HG02678 (cell line): ENCODE data around the gene MRPS21.
A peak's percentile ranks its signal among the peaks of the same experiment; 100 is the strongest.
"Not testable (repeated sequence)": the region's sequence is repeated elsewhere in the genome, so short reads cannot be mapped to it uniquely, and the experiment has no call there.

ENCODE experiments used
- ATAC-seq: cut with Tn5 transposase; IDR thresholded peaks from one replicate; pipeline ENCODE4 v1.9.1; 2021; ENCODE audit warnings: mild to moderate bottlenecking, moderate library complexity; ENCODE audit not compliant: unreplicated experiment

The MRPS21 gene

DNA sequence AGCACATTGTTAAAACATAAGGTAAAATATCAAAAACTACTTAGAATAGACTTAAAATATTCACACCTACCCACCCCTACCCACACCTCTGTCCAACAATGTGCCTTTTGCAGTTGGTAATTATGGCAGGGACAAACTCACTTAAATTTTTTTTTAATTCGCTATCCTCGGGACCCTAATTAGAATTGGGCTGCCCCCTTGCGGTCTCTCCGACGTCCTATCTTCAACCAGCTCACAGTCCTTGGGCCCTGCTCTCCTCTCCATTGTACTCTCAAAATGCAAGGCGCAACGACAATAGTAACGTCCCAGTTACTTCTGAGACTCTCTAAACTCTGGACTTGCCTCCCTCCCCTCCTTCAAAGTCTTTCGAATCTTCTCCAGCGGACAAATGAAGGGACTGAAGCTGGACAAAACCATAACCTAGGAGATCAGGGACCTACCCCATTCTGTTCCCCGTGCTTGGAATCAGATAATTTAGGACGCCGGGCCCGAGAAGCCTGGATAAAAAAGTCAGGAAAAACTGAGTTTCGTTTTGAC is 12.4 kb upstream of the MRPS21 start:
- no peak for ATAC-seq

DNA sequence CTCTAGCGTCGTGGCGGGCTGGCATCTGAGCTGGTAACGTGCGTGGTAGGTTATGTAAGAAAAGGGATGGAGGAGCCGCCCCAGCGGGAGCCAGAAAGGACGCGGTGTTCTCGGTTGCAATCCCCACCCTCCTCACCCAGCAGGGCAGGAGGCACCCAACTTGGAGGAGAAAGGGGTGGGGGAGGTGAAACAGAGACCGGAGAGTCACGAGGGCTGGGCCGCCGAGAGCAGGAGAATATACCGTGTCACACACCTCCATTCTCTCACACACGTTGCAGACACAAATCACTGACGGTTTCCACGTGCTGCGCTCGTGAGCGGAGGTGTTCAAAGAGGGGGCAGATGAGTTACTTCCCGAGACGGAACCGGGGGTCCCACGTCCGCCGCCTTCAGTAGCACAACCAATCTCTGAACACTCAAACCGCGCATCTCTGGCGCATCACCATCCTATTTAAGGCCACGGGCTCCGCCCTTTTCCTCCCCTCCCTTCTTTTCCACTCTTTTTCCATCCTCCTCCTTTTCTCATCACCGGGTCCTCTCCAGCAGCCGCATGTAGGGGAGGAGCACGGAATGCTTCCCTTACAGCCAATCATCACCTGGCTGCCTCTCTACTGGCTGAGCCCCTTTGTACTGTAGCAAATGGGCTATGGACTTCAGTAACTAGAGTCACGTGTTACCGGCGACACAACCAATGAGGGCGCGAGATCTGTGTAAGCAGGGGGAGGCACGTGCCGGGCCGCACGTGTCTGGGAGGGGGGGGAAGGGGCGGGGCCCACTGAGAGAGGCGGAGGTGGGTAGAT is 11.7 kb upstream of the MRPS21 start, which contains the start of gene CIART:
CIART (plus strand) TSS at position 797 of the 800 bp plus-strand sequence. CDS start 714 bp downstream, outside the sequence.
- peak; percentile 80 for ATAC-seq

GRCh38 chr1:150282558-150282958 is 11.1 kb upstream of the MRPS21 start:
- no peak for ATAC-seq

GRCh38 chr1:150283260-150283659 is 10.4 kb upstream of the MRPS21 start:
- ATAC-seq = no peak

DNA sequence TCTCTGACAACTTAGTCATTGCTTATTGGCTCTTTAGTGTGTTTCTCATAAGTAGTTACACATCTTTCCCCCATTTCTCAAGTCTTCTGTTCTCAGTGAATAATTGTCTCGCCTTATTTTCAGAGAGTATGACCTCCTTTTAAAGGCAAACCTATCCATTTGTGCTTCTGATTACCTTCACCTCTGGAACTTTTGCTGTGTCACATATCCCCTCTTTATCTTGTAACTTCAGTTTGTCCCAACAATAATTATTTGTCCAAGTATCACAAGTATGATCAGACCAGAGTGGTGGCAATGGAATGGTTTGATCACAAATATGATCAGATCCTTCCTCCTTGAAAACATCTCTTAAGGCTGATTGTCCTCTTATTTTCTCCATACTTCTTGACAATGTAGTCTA is 5.3 kb upstream of the MRPS21 start:
- no peak for ATAC-seq

- ATAC-seq = no peak
Measured at GRCh38 chr1:150288822-150289221, 4.8 kb upstream of the MRPS21 start.

DNA sequence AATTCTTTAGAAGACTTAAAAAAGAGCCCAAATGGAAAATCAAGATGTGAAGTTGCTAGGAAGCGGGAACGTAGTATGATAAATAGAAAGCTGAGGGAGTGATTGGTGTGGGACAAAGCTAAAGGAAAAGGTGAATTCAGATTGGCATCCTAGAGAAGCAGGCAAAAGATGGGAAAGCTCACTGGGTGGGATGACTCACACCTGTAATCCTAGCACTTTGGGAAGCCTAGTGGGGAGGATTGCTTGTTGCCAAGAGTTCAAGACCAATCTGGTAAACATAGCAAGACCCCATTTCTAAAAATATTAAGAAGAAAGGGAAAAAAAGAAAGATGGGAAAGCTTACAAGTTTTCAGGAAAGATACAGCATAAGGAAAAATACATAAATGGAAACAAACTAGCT is 1.8 kb downstream of the MRPS21 start:
- no peak for ATAC-seq

DNA sequence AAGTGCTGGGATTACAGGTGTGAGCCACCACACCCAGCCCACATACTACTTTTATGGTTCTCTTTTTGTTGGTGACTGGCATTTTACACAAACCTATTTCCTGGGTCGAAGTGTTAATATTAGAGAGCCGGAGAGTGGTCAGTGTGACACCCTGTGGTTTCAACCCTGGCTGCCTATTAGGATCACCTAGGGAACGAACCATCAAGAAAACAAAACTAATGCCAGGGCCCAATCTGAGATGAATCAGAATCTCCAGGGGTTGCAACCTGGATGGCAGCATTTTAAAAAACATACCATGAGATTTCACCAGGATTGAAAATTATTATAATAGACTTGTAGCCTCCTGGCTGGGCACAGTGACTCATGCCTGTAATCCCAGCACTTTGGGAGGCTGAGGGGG is 6.1 kb downstream of the MRPS21 start:
- no peak for ATAC-seq

DNA sequence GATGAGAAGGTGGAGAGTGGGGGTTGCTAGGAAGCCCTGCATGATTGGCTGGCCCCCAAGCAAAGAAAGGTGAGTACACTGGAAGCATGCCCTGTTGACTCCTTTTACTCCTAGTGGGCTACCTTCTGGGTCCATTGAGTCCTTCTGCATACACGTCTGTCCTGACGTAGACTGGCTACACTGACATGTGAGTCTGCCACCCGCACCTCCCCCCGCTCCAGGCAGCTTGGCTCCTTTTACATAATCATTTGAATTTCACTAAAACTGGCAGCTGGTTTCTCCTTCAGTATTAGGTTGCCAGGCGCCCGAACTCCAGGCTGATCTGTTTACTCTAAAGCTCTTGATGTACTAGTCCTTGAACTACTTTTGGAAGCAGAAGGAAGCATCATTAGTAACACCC is 8.7 kb downstream of the MRPS21 start:
- no peak for ATAC-seq

GRCh38 chr1:150302902-150303301 is 9.2 kb downstream of the MRPS21 start:
- no peak for ATAC-seq

DNA sequence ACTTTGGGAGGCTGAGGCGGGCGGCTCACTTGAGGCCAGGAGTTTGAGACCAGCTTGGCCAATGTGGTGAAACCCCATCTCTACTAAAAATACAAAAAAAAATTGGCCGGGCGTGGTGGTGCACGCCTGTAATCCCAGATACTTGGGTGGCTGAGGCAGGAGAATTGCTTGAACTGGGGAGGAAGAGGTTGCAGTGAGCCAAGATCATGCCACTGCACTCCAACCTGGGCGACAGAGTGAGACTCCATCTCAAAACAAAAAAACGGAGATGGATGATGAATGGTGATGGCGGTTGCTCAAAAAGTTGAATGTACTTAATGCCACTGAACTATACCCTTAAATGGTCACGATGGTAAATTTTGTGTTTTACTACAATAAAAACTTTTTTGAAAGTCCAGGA is 14.9 kb downstream of the MRPS21 start:
- ATAC-seq = not testable (repeated sequence)

GRCh38 chr1:150309758-150310508 is 16.3 kb downstream of the MRPS21 start:
- ATAC-seq = no peak

DNA sequence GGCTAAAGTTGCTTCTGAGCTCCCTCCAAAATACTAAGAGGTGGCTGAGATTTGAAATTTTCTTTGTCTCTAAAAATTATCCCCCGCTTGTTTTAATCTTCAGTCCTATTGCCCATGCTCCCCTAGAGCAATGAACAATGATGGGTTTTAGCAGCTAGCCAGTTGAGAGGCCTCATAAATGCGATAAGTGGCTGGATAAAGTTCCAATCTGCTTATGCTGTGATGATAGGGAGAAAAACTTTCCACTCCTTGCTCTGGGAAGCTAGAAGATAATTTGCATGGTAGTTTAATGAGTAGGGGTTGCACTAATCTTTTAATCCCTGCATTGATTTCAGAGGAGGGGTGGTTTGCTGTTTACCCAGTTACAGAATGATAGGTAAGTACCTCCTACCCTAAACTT is 18.1 kb downstream of the MRPS21 start:
- no peak for ATAC-seq

GRCh38 chr1:150314691-150315090 is 21.0 kb downstream of the MRPS21 start:
- ATAC-seq = not testable (repeated sequence)

- ATAC-seq = no peak
Measured at GRCh38 chr1:150320667-150320978, 27.0 kb downstream of the MRPS21 start.

DNA sequence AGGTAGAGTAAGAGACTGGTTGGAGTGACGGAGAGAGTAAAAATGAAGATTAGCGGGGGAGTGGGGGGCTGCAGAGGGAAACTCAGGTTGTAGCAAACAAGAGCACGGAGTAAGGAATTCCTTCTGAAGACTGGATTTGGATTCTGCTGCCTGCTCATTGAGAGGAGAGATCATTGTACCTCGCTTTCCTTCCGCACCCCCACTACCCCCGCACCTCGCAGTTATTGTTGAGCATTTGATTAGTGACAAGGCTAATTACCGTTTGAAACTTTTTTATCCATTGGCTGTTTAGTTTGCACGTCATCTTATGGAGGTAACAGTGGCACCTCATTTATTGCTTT is 28.1 kb downstream of the MRPS21 start:
- ATAC-seq = no peak

- ATAC-seq = no peak
Measured at GRCh38 chr1:150322310-150322709, 28.6 kb downstream of the MRPS21 start.

- ATAC-seq = no peak
Measured at GRCh38 chr1:150332651-150333290, 39.1 kb downstream of the MRPS21 start.

GRCh38 chr1:150346316-150346715 is 52.7 kb downstream of the MRPS21 start:
- ATAC-seq = no peak

GRCh38 chr1:150352866-150353265 is 59.2 kb downstream of the MRPS21 start:
- no peak for ATAC-seq
